Upper lobe of left lung (tissue), 6 donors: Measurements from ENCODE around the gene SYTL2. TPM values are rescaled to one million over a fixed set of nuclear protein-coding genes. Genes with fewer than 3 reads are reported as not detected.

ENCODE experiments used
- ATAC-seq, 2 donors: fragments of 200-7000 bp; cut with Tn5 transposase; one replicate each; pipeline ENCODE4 v1.9.1; 2022; ENCODE audit warnings: mild to moderate bottlenecking in 2 of 2, moderate library complexity in 2 of 2; ENCODE audit not compliant: low FRiP score in 2 of 2
- DNase-seq, 2 donors: peaks; one replicate each; pipeline ENCODE4 v3.0.0-alpha.2; 2019 to 2020
- H3K27ac ChIP-seq, 4 donors: fragments of 200-600 bp; sonication (generic); one replicate each; pipeline ENCODE4 v1.5.1; 2016 to 2019
- H3K27me3 ChIP-seq, 4 donors: fragments of 200-600 bp; sonication (generic); one replicate each; pipeline ENCODE4 v1.5.1; 2017 to 2019
- H3K36me3 ChIP-seq, 4 donors: fragments of 200-600 bp; sonication (generic); one replicate each; pipeline ENCODE4 v1.5.1; 2016 to 2019
- H3K4me1 ChIP-seq, 4 donors: fragments of 200-600 bp; sonication (generic); one replicate each; pipeline ENCODE4 v1.5.1; 2018 to 2019
- H3K4me3 ChIP-seq, 4 donors: fragments of 200-600 bp; sonication (generic); one replicate each; pipeline ENCODE4 v1.5.1; 2017 to 2019; ENCODE audit warnings: mild to moderate bottlenecking in 2 of 4, moderate library complexity in 1 of 4
- H3K9me3 ChIP-seq, 4 donors: fragments of 200-600 bp; sonication (generic); one replicate each; pipeline ENCODE4 v1.5.1; 2018 to 2019
- EP300 ChIP-seq, 4 donors: sonication (generic); formaldehyde crosslinking; IDR thresholded peaks; one replicate each; pipeline ENCODE4 v1.5.1; 2017; ENCODE audit warnings: antibody characterized with exemption in 4 of 4, control low read depth in 2 of 4
- POLR2A ChIP-seq, 4 donors: fragments of 450-650 bp; IDR thresholded peaks; one replicate each; pipeline ENCODE4 v1.5.1; 2016 to 2017; ENCODE audit warnings: antibody characterized with exemption in 4 of 4, mild to moderate bottlenecking in 2 of 4
- POLR2AphosphoS5 ChIP-seq, 2 donors: sonication (generic); formaldehyde crosslinking; IDR thresholded peaks; one replicate each; pipeline ENCODE4 v1.5.1; 2017; ENCODE audit warnings: antibody characterized with exemption in 2 of 2
- WGBS, 2 donors: methylation state at CpG; one replicate each; pipeline ENCODE4 v1.1.5; 2017 to 2018; 5-methylcytosine and 5-hydroxymethylcytosine counted together
- total RNA-seq, 6 donors: library from RNA; depleted of rRNA in 4 of 6; stranded (reverse); fragments of >200 nt in 4 of 6; gene quantifications; one replicate each; pipeline versions ENCODE4 v1.1.0 to v1.2.1, GENCODE V29; 2016 to 2021
- TF ChIP-seq, protein P1 (sequence below), 6 experiments: fragments of 450-650 bp in 4 of 6; fragments of 200-600 bp in 2 of 6; sonication (generic) in 2 of 6; IDR thresholded peaks; one replicate each; pipeline ENCODE4 v1.5.1; 2016 to 2019; ENCODE audit warnings: antibody characterized with exemption in 6 of 6
- donor health status: DM: no; HTN: no; CAD: no; lungs with moderate emphysema.
- donor health status: DM: no; HTN: yes; CAD: no; lungs with severe emphysema.

The SYTL2 gene
- total RNA-seq, 6 donors from 2014 or later = 11.9 to 52.7 (median 20.1) TPM

DNA sequence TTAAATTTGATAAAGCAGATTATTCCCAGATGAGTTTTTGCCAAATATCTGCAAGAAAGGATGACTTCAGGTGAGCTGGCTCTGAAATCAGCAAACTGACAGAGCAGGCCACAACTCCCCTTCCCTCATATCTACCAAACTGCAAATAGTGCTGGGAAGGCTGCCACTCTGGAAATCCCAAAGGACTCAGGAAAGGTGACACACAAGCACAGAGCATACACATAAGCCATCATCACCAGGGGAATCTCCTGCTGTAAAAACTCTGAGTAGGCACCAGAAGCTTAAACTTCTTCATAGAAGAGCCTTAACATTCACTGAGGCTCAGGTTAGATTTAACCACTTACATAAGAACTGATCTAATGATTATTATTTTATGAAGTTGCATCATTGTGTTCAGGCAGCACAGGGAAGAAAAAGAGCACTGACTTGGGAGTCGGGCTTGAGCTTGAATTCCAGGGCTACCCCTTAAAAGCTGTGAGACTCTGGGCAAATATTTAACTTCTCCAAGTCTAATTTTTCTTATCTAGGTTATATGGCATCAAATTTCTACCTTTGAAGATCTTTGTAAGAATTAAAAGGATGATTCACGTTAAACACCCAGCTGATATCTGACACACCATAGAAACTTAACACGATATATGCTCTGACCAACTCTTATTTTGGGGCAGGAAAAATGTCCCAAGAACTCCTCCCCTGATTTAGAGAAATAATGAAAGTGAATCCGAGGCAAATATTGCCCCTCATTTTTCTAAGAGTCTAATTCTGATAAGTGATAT is 15.0 kb downstream of the SYTL2 start:
- ATAC-seq (no peak), DNase-seq (no peak)
- Histone ChIP-seq H3K27me3 (no peaks in the 10 kb centered on the region), H3K9me3 (no peaks in the 10 kb centered on the region), H3K4me3 (no peak overlapping the region), H3K36me3 (no peaks in the 10 kb centered on the region), H3K4me1 (no peaks in the 10 kb centered on the region), H3K27ac (no peak overlapping the region)
- TF ChIP-seq EP300 (IDR thresholded peaks at IDR 0.05) (no peak), POLR2A (IDR thresholded peaks at IDR 0.05) (no peak), POLR2AphosphoS5 (IDR thresholded peaks at IDR 0.05) (no peak)
- TF ChIP-seq, protein P1, sequence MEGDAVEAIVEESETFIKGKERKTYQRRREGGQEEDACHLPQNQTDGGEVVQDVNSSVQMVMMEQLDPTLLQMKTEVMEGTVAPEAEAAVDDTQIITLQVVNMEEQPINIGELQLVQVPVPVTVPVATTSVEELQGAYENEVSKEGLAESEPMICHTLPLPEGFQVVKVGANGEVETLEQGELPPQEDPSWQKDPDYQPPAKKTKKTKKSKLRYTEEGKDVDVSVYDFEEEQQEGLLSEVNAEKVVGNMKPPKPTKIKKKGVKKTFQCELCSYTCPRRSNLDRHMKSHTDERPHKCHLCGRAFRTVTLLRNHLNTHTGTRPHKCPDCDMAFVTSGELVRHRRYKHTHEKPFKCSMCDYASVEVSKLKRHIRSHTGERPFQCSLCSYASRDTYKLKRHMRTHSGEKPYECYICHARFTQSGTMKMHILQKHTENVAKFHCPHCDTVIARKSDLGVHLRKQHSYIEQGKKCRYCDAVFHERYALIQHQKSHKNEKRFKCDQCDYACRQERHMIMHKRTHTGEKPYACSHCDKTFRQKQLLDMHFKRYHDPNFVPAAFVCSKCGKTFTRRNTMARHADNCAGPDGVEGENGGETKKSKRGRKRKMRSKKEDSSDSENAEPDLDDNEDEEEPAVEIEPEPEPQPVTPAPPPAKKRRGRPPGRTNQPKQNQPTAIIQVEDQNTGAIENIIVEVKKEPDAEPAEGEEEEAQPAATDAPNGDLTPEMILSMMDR (IDR thresholded peaks at IDR 0.05) = no peak
- WGBS, 2 donors = 67 to 68% methylated on average over 4 of the region's 4 CpGs

DNA sequence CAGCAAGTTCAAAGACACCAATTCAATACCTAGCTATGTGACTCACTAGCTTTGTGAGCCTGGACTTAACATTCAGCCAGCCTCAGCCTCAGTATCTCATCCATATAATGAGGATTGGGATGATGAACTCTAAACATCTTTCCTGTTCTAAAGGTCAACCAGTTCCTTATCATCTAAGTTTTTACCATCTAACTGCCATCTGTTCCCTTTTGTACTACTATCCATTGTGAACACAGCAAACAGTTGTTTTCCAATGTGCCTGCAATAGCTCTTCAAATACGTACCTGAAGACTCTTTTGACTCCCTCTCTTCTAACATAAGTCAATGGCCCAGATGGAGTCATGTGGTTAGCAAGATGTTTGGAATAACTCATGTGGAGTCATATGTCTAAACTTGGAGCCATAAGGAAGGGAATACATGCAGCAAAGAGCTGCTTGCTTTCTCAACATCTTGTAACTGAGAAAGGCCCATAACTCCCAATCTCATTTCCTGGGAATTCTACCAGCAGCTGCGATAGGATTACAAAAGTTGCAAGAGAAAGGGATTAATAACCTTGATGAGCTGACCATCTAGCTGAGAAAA is 19.4 kb downstream of the SYTL2 start:
- Histone ChIP-seq H3K27ac (no peak overlapping the region), H3K27me3 (no peaks in the 10 kb centered on the region), H3K4me3 (no peak overlapping the region), H3K4me1 (peaks cover 0 to 7% (median 0%) of the 10 kb centered on the region in 4 donors), H3K36me3 (no peaks in the 10 kb centered on the region), H3K9me3 (no peaks in the 10 kb centered on the region)
- TF ChIP-seq POLR2A (IDR thresholded peaks at IDR 0.05) (no peak), POLR2AphosphoS5 (IDR thresholded peaks at IDR 0.05) (no peak), EP300 (IDR thresholded peaks at IDR 0.05) (no peak)
- TF ChIP-seq, protein P1 (IDR thresholded peaks at IDR 0.05) = no peak
- ATAC-seq (no peak), DNase-seq (no peak)
- 96% methylated on average over 2 of the region's 2 CpGs for WGBS, 2 donors

DNA sequence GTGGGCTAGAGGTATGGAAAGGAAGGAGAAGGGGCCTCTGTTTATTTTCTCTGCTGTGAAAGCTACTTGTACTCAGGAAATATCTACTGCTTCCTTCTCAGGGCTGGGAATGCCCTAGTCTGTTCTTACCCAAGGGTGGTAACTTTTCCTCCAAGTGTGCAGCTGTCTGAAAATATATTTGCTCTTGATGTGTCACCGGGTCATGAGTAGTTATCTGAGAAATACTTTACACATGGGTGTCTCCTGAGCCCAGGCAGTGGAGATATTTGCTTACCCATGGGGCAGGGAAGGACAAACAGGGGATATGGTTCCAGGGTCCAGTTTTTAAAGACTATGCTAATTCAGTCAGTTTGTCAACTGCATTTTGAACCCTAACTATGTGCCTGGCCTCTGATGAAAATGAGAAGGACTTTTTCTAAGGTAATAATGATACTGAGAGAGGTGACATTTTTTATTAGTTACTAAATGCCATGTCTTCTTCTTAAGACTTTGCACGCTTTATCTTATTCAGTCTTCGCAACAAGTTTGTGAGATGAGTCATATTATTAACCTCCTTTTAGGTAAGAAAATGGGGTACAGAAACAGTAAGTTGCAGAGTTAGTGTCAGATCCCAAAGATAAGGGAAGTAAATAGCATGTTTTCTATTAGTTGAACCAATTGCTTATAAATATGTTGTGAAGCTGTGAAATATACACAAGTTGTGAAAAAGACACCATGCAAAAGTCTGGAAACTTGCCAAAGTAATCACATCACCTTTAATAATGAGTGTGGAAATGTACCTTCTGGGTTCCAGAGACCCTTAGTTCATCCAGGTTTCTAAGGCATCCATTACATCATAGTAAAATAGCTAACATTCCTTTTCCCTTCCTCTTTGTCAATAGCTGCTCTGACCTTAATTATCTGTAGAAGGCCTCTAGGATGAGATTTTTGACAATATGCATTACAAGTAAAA is 22.9 kb downstream of the SYTL2 start:
- no peak overlapping the region for H3K4me3 ChIP-seq
- no peak for ATAC-seq

DNA sequence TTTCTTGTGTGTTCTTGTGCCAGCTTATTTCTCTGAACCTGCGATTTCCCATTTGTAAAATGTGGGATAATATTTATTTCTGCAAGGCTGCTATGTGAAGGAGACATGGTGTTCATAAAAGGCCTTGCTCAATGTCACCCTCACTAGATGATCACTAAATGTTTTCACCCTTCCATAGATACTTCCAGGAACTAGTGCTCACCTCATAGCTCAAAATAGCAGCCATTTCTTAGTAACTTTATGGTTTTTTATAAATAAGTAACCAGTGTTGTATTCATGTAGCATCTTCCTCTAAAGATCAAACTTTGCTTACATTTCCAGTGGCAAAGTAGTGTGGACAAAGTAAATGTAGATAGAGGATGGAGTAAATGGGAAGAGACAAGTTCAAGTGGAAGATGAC is 23.8 kb downstream of the SYTL2 start:
- H3K4me3 ChIP-seq = no peak overlapping the region
- H3K4me1 ChIP-seq = peaks cover 0 to 7% (median 0%) of the 10 kb centered on the region in 4 donors
- H3K36me3 ChIP-seq = no peaks in the 10 kb centered on the region
- ATAC-seq = no peak
- no peak for TF ChIP-seq EP300 (IDR thresholded peaks at IDR 0.05)
- TF ChIP-seq POLR2AphosphoS5 (IDR thresholded peaks at IDR 0.05) = no peak
- no peak for TF ChIP-seq POLR2A (IDR thresholded peaks at IDR 0.05)
- TF ChIP-seq, protein P1 (IDR thresholded peaks at IDR 0.05) = no peak
- peaks cover 0 to 3% (median 0%) of the 10 kb centered on the region in 4 donors for H3K9me3 ChIP-seq
- H3K27ac ChIP-seq = no peak overlapping the region
- no peak for DNase-seq
- 79 to 95% methylated on average over 1 of the region's 1 CpG for whole genome bisulfite sequencing, 2 donors
- no peaks in the 10 kb centered on the region for H3K27me3 ChIP-seq

More for the DNA sequence above, 22.9 kb downstream of the SYTL2 start:
- Histone ChIP-seq H3K4me1 (peaks cover 0 to 7% (median 0%) of the 10 kb centered on the region in 4 donors), H3K27me3 (no peaks in the 10 kb centered on the region), H3K36me3 (no peaks in the 10 kb centered on the region), H3K27ac (peak overlapping the region in 1 of 4 donors; percentile 17), H3K9me3 (no peaks in the 10 kb centered on the region)
- WGBS, 2 donors = 64 to 65% methylated on average over 3 of the region's 3 CpGs
- TF ChIP-seq POLR2A (IDR thresholded peaks at IDR 0.05) (no peak), POLR2AphosphoS5 (IDR thresholded peaks at IDR 0.05) (no peak), EP300 (IDR thresholded peaks at IDR 0.05) (no peak)
- TF ChIP-seq, protein P1 (IDR thresholded peaks at IDR 0.05) = no peak
- peak in 1 of 2 donors; percentile 32 for DNase-seq
